Endothelial cell of umbilical vein (primary cell): ENCODE results near the gene HCN2. TPM values are rescaled to one million over a fixed set of nuclear protein-coding genes. Genes with fewer than 3 reads are reported as not detected.

Experiments used
- BruUV-seq: library from RNA; stranded (reverse); fragments of 400-500 nt; replicated peaks from 2 replicates; lab custom pipeline; 2021; lab: Mats Ljungman, UMichigan
- CTCF ChIA-PET: fragments of 300-600, 350-600 bp; sonication (Branson Sonifier 250); formaldehyde crosslinking; loops from one replicate; lab custom pipeline; 2021; ENCODE audit warnings: antibody characterized with exemption, inconsistent platforms; lab: Charles Lee
- POLR2A ChIA-PET: fragments of 300-600, 350-600 bp; sonication (Branson Sonifier 250); formaldehyde crosslinking; loops from one replicate; lab custom pipeline; 2021; ENCODE audit warnings: antibody characterized with exemption, inconsistent platforms; lab: Charles Lee
- DNase-seq: peaks from one replicate; pipeline ENCODE4 v3.0.0-alpha.2; 2011; ENCODE audit warnings: low read depth, low spot score
- FAIRE-seq: peaks from 2 replicates; lab custom pipeline; 2011; peaks lifted over from hg19 to GRCh38; lab: Jason Lieb, UNC
- H2AFZ ChIP-seq: 2 replicates; pipeline ENCODE4 v1.6.0; 2012; ENCODE audit warnings: low read depth, low read length, control low read depth, inconsistent platforms
- H3K27ac ChIP-seq: 2 replicates; pipeline ENCODE4 v1.5.1; 2011; ENCODE audit warnings: low read depth, mild to moderate bottlenecking, control low read depth, low read length, moderate library complexity; ENCODE audit not compliant: insufficient read depth
- H3K27me3 ChIP-seq, 2 experiments: 2 replicates each; pipeline versions ENCODE4 v1.6.0 to v1.6.1; 2011; ENCODE audit warnings: low read length in 2 of 2, mixed read lengths in 1 of 2; ENCODE audit not compliant: control insufficient read depth in 2 of 2, insufficient read depth in 2 of 2
- H3K36me3 ChIP-seq, 2 experiments: 2 replicates in 1 of 2; 3 replicates in 1 of 2; pipeline ENCODE4 v1.5.1; 2011; ENCODE audit warnings: low read length in 2 of 2, mild to moderate bottlenecking in 1 of 2, moderate library complexity in 1 of 2; ENCODE audit not compliant: control insufficient read depth in 2 of 2, insufficient read depth in 2 of 2; ENCODE audit errors: extremely low read depth in 1 of 2
- H3K4me1 ChIP-seq: 3 replicates; pipeline ENCODE4 v1.5.1; 2011; ENCODE audit warnings: mild to moderate bottlenecking, low read length; ENCODE audit not compliant: control insufficient read depth, insufficient read depth; ENCODE audit errors: extremely low read depth
- H3K4me2 ChIP-seq: 2 replicates; pipeline ENCODE4 v1.6.1; 2011; ENCODE audit warnings: low read length, control low read depth, mixed read lengths; ENCODE audit not compliant: insufficient read depth
- H3K4me3 ChIP-seq, 3 experiments: fragments of 200-600 bp in 1 of 3; sonication (generic), shearing (Covaris generic) in 1 of 3; replicated peaks in 1 of 3; 2 replicates each; pipeline ENCODE4 v1.5.1; 2011 to 2016; ENCODE audit warnings: control low read depth in 3 of 3, low read length in 3 of 3, mild to moderate bottlenecking in 2 of 3, inconsistent platforms in 1 of 3, low read depth in 1 of 3, moderate library complexity in 1 of 3; ENCODE audit not compliant: insufficient read depth in 1 of 3
- H3K79me2 ChIP-seq: 2 replicates; pipeline ENCODE4 v1.6.0; 2012; ENCODE audit warnings: low read length, inconsistent platforms; ENCODE audit not compliant: control insufficient read depth, insufficient read depth
- H3K9ac ChIP-seq: replicated peaks from 2 replicates; pipeline ENCODE3; 2011; ENCODE audit warnings: low read length, control low read depth; ENCODE audit not compliant: insufficient read depth; ENCODE audit errors: extremely low read depth
- H3K9me1 ChIP-seq: replicated peaks from 3 replicates; pipeline ENCODE4 v1.6.0; 2011; ENCODE audit warnings: mild to moderate bottlenecking, low read length; ENCODE audit not compliant: control insufficient read depth, insufficient read depth; ENCODE audit errors: extremely low read depth
- H3K9me3 ChIP-seq: replicated peaks from 2 replicates; pipeline ENCODE4 v1.5.1; 2012; ENCODE audit warnings: low read length, inconsistent platforms; ENCODE audit not compliant: control insufficient read depth, insufficient read depth
- H4K20me1 ChIP-seq: replicated peaks from 2 replicates; pipeline ENCODE3; 2011; ENCODE audit warnings: mild to moderate bottlenecking, low read length; ENCODE audit not compliant: control insufficient read depth, insufficient read depth; ENCODE audit errors: extremely low read depth
- EZH2 ChIP-seq: IDR thresholded peaks from 2 replicates; pipeline ENCODE4 v1.6.1; 2012; ENCODE audit warnings: borderline replicate concordance, low read depth, mild to moderate bottlenecking, moderate library complexity, low read length, inconsistent platforms; ENCODE audit not compliant: severe bottlenecking
- FOS ChIP-seq: IDR thresholded peaks from 2 replicates; pipeline ENCODE4 v1.6.1; 2011; ENCODE audit warnings: mild to moderate bottlenecking, low read length, moderate library complexity, borderline replicate concordance; ENCODE audit not compliant: insufficient read depth
- GATA2 ChIP-seq: IDR thresholded peaks from 2 replicates; pipeline ENCODE4 v1.7.0; 2011; ENCODE audit warnings: low read depth, mild to moderate bottlenecking, moderate library complexity, mixed read lengths, low read length; ENCODE audit not compliant: insufficient read length, insufficient read depth
- JUN ChIP-seq: IDR thresholded peaks from 2 replicates; pipeline ENCODE4 v1.6.1; 2011; ENCODE audit warnings: borderline replicate concordance, low read depth; ENCODE audit not compliant: insufficient read length, insufficient read depth
- MYC ChIP-seq: IDR thresholded peaks from one replicate; pipeline ENCODE4 v1.6.1; 2011; ENCODE audit warnings: mild to moderate bottlenecking, low read depth, low read length
- POLR2A ChIP-seq: IDR thresholded peaks from 2 replicates; pipeline ENCODE4 v1.6.1; 2012; ENCODE audit warnings: low read depth, mild to moderate bottlenecking, control low read depth, low read length
- POLR2AphosphoS5 ChIP-seq: IDR thresholded peaks from 2 replicates; pipeline ENCODE4 v1.6.1; 2012; ENCODE audit warnings: low read depth, mild to moderate bottlenecking, control low read depth, low read length, moderate library complexity; ENCODE audit not compliant: insufficient read depth
- dilution Hi-C: fragments of 300-500 bp; cut with MboI; formaldehyde crosslinking; loops from one replicate; pipeline ENCODE4 v1.15.0; 2019; ENCODE audit warnings: low sequenced_read_pairs; ENCODE audit not compliant: extremely low pct_ligation_motif_present
- intact Hi-C: fragments of 100-400 bp; cut with micrococcal nuclease; formaldehyde crosslinking; loops from one replicate; pipeline ENCODE4 v1.10.0; 2022
- polyA plus RNA-seq, 4 experiments: library from polyadenylated mRNA; depleted of rRNA in 3 of 4; stranded (reverse) in 3 of 4; unstranded in 1 of 4; fragments of >200 nt; gene quantifications; 2 replicates each; pipeline versions ENCODE4 v1.2.1 to v1.2.3, GENCODE V29; 2011 to 2012; ENCODE audit warnings: missing spikeins in 1 of 4
- total RNA-seq: library from RNA; stranded (reverse); gene quantifications from 2 replicates; pipeline ENCODE4 v1.2.3, GENCODE V29; 2021
- TF ChIP-seq, protein P1 (sequence below): IDR thresholded peaks from 2 replicates; pipeline ENCODE4 v1.6.1; 2011; ENCODE audit not compliant: insufficient read depth, insufficient read length
- TF ChIP-seq, protein P2 (sequence below), 2 donors: IDR thresholded peaks; 1 replicate in 1 of 2; 2 replicates in 1 of 2; pipeline ENCODE4 v1.5.1; 2011; ENCODE audit warnings: low read length in 2 of 2, mild to moderate bottlenecking in 2 of 2, moderate library complexity in 2 of 2, control low read depth in 1 of 2, inconsistent platforms in 1 of 2, low read depth in 1 of 2; ENCODE audit not compliant: insufficient read depth in 1 of 2; ENCODE audit errors: extremely low read depth in 1 of 2

HCN2 gene
- total and polyA plus RNA-seq, 2 donors (not counting 3 experiments of a cell fraction or from before 2014, with no cell fraction given) = 0.18 to 0.53 TPM

DNA sequence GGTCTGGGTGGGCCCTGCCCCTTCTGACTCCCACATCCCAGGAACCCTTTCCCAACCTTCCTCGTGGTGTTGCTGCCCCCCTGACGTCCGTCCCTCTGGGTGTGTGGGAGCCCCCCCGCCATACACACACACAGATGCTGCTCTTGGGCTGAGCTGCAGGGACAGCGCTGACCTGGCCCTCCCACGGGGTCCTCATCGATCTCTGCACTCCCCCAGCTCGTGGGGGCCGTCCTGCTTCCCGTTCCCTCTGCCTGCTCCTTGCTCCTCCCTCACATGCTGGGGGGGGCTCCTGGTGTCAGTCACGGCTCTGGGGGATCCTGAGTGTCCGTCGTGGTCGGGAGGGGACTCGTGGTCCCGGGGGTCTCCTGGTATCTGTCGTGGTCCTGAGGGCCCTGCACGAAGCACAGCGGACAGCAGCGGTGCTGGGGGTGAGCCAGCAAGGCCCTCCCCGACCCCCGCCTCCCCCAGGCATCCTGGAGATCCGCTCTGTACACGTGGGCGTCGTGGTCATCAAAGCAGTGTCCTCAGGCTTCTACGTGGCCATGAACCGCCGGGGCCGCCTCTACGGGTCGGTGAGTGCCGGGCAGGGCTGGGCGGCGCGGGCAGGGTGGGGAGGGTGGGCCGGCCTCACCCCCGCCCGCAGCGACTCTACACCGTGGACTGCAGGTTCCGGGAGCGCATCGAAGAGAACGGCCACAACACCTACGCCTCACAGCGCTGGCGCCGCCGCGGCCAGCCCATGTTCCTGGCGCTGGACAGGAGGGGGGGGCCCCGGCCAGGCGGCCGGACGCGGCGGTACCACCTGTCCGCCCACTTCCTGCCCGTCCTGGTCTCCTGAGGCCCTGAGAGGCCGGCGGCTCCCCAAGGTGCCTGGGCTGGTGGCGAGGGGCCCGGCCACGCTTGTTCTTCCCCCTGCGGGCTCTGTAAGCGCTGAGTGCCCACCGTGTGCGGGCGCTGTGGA lies 53.4 kb downstream of the HCN2 start:
- BruUV-seq = no TSS peak
- H3K27me3 ChIP-seq = no peaks in the 10 kb centered on the region
- H2AFZ ChIP-seq = no peak overlapping the region
- TF ChIP-seq, protein P1, sequence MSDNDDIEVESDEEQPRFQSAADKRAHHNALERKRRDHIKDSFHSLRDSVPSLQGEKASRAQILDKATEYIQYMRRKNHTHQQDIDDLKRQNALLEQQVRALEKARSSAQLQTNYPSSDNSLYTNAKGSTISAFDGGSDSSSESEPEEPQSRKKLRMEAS = no peak
- no peak for TF ChIP-seq JUN
- no peak for TF ChIP-seq EZH2
- no peak for TF ChIP-seq FOS
- no peak for TF ChIP-seq MYC
- TF ChIP-seq POLR2A = no peak
- TF ChIP-seq GATA2 = no peak
- no peak for TF ChIP-seq POLR2AphosphoS5
- TF ChIP-seq, protein P2, sequence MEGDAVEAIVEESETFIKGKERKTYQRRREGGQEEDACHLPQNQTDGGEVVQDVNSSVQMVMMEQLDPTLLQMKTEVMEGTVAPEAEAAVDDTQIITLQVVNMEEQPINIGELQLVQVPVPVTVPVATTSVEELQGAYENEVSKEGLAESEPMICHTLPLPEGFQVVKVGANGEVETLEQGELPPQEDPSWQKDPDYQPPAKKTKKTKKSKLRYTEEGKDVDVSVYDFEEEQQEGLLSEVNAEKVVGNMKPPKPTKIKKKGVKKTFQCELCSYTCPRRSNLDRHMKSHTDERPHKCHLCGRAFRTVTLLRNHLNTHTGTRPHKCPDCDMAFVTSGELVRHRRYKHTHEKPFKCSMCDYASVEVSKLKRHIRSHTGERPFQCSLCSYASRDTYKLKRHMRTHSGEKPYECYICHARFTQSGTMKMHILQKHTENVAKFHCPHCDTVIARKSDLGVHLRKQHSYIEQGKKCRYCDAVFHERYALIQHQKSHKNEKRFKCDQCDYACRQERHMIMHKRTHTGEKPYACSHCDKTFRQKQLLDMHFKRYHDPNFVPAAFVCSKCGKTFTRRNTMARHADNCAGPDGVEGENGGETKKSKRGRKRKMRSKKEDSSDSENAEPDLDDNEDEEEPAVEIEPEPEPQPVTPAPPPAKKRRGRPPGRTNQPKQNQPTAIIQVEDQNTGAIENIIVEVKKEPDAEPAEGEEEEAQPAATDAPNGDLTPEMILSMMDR (IDR thresholded peaks at IDR 0.05; ENCODE audit: extremely low read depth in 1 of 2, insufficient read depth in 1 of 2, low read depth in 1 of 2, low read length in 2 of 2) = no peak
- intact Hi-C loops = no loop called here
- no peak overlapping the region for H3K4me3 ChIP-seq
- CTCF ChIA-PET = no interaction called here
- FAIRE-seq (no peak), DNase-seq (no peak)
- POLR2A ChIA-PET = no interaction called here
- H3K9ac ChIP-seq = no peak overlapping the region
- dilution Hi-C loops = no loop called here
- H3K9me3 ChIP-seq = no peaks in the 10 kb centered on the region
- no peaks in the 10 kb centered on the region for H4K20me1 ChIP-seq
- H3K9me1 ChIP-seq = no peaks in the 10 kb centered on the region
- H3K4me2 ChIP-seq = no peak overlapping the region
- peaks cover 4 to 9% of the 10 kb centered on the region in 2 experiments for H3K36me3 ChIP-seq
- H3K79me2 ChIP-seq = no peaks in the 10 kb centered on the region
- H3K4me1 ChIP-seq = peaks cover 4% of the 10 kb centered on the region
- no peak overlapping the region for H3K27ac ChIP-seq
